Gastroesophageal sphincter (tissue), 2 donors: Measurements from ENCODE around the gene LASP1.

ENCODE experiments used
- EP300 ChIP-seq: sonication (generic); formaldehyde crosslinking; IDR thresholded peaks from one replicate; pipeline ENCODE4 v1.6.1; 2017; ENCODE audit warnings: antibody characterized with exemption, mild to moderate bottlenecking
- POLR2AphosphoS5 ChIP-seq: sonication (generic); formaldehyde crosslinking; IDR thresholded peaks from one replicate; pipeline ENCODE4 v1.6.1; 2017; ENCODE audit warnings: antibody characterized with exemption

GRCh38 chr17:38912221-38912813, 42.5 kb downstream of the LASP1 start:
- TF ChIP-seq EP300 (no peak), POLR2AphosphoS5 (peak; percentile 46)
